Measurements from ENCODE around the gene ITGAV.
"Not testable (repeated sequence)": the region's sequence is repeated elsewhere in the genome, so short reads cannot be mapped to it uniquely, and the experiment has no call there.

Gene ITGAV

GRCh38 chr2:186589612-186590349 lies at the start of gene ITGAV:
ITGAV (plus strand) TSS chr2:186590056; CDS start chr2:186590339, 283 bp downstream.
- peak; percentile 95 for DNase-seq

- peak; percentile 57 for DNase-seq
Observed at GRCh38 chr2:186540941-186541340, 48.9 kb upstream of the ITGAV start.

- DNase-seq = no peak
Observed at GRCh38 chr2:186542002-186542401, 47.9 kb upstream of the ITGAV start.

GRCh38 chr2:186543561-186544131 lies 46.2 kb upstream of the ITGAV start:
- DNase-seq = peak; percentile 15

- DNase-seq = no peak
Observed at GRCh38 chr2:186544255-186544675, 45.6 kb upstream of the ITGAV start.

GRCh38 chr2:186546846-186547245 lies 43.0 kb upstream of the ITGAV start:
- no peak for DNase-seq

GRCh38 chr2:186551323-186552050 lies 38.4 kb upstream of the ITGAV start:
- DNase-seq = no peak

GRCh38 chr2:186554429-186554828 lies 35.4 kb upstream of the ITGAV start:
- DNase-seq = no peak

- no peak for DNase-seq
Observed at GRCh38 chr2:186554850-186555671, 34.8 kb upstream of the ITGAV start.

- DNase-seq = no peak
Observed at GRCh38 chr2:186558512-186559276, 31.2 kb upstream of the ITGAV start.

GRCh38 chr2:186559370-186559769 lies 30.5 kb upstream of the ITGAV start:
- no peak for DNase-seq

- no peak for DNase-seq
Observed at GRCh38 chr2:186559848-186560247, 30.0 kb upstream of the ITGAV start.

GRCh38 chr2:186560254-186560653 lies 29.6 kb upstream of the ITGAV start:
- no peak for DNase-seq

- no peak for DNase-seq
Observed at GRCh38 chr2:186561467-186562208, 28.2 kb upstream of the ITGAV start.

GRCh38 chr2:186562209-186562578 lies 27.7 kb upstream of the ITGAV start:
- no peak for DNase-seq

GRCh38 chr2:186568600-186568999 lies 21.3 kb upstream of the ITGAV start:
- DNase-seq = not testable (repeated sequence)

GRCh38 chr2:186569127-186569526 lies 20.7 kb upstream of the ITGAV start:
- not testable (repeated sequence) for DNase-seq

GRCh38 chr2:186569897-186570296 lies 20.0 kb upstream of the ITGAV start:
- DNase-seq = no peak

GRCh38 chr2:186570604-186571003 lies 19.3 kb upstream of the ITGAV start:
- no peak for DNase-seq

- no peak for DNase-seq
Observed at GRCh38 chr2:186572705-186573104, 17.2 kb upstream of the ITGAV start.

GRCh38 chr2:186573531-186573930 lies 16.3 kb upstream of the ITGAV start:
- DNase-seq = no peak

- DNase-seq = peak; percentile 14
Observed at GRCh38 chr2:186575302-186575701, 14.6 kb upstream of the ITGAV start.
